ENCODE measurements around the gene ARFGAP1.

Gene ARFGAP1

DNA sequence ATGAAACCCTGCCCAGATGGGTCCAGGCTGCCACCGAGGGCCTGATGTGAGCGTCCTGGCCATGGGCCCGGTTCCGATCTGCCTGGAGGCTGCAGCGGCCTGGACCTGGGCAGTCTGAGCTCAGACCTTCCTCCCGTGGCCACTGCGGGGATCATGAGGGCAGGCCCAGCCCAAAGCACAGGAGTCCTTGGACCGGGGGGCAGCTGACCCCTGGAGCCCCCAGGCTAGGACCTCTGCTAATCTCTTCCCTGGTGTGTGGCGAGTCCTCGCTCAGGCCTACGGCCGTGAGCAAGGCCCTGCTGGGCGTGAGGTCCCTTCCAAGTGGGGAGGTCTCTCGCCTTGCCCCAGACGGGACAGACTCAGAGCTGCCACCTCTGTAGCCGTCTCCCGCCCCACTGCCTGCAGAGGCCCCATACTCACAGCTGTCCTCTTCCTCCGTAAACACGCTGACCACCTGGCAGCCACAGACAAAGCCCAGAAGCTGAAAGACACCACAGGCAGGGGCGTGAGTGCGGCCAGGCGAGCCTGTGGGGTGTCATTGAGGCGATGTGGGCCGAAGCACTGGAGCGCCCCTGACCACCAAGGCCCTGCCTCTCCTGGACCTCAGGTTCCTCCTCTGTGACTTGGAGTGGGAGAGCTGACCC, 28.9 kb upstream of the ARFGAP1 start:
- H3K4me3 ChIP-seq (replicated peaks; ENCODE audit: low read depth, low read length): no peak overlapping the region
- no peaks in the 10 kb centered on the region; the same call in 1 of the 2 replicates for H3K27me3 ChIP-seq (replicated peaks; ENCODE audit: control insufficient read depth, insufficient read depth, low read length)
- no peaks in the 10 kb centered on the region for H3K36me3 ChIP-seq (ENCODE audit: control insufficient read depth, insufficient read depth, low read length)
- DNase-seq (ENCODE audit: extremely low read depth, insufficient read length): no peak
- no peak for TF ChIP-seq CTCF (IDR thresholded peaks at IDR 0.05; ENCODE audit: insufficient read depth, low read length, poor library complexity, severe bottlenecking)

GRCh38 chr20:63244468-63244867, 28.1 kb upstream of the ARFGAP1 start:
- Histone ChIP-seq H3K4me3 (replicated peaks; ENCODE audit: low read depth, low read length) (no peak overlapping the region), H3K27me3 (replicated peaks; ENCODE audit: control insufficient read depth, insufficient read depth, low read length) (no peaks in the 10 kb centered on the region; the same call in 1 of the 2 replicates), H3K36me3 (ENCODE audit: control insufficient read depth, insufficient read depth, low read length) (no peaks in the 10 kb centered on the region)
- TF ChIP-seq CTCF (IDR thresholded peaks at IDR 0.05; ENCODE audit: insufficient read depth, low read length, poor library complexity, severe bottlenecking): no peak
- DNase-seq (ENCODE audit: extremely low read depth, insufficient read length): no peak

DNA sequence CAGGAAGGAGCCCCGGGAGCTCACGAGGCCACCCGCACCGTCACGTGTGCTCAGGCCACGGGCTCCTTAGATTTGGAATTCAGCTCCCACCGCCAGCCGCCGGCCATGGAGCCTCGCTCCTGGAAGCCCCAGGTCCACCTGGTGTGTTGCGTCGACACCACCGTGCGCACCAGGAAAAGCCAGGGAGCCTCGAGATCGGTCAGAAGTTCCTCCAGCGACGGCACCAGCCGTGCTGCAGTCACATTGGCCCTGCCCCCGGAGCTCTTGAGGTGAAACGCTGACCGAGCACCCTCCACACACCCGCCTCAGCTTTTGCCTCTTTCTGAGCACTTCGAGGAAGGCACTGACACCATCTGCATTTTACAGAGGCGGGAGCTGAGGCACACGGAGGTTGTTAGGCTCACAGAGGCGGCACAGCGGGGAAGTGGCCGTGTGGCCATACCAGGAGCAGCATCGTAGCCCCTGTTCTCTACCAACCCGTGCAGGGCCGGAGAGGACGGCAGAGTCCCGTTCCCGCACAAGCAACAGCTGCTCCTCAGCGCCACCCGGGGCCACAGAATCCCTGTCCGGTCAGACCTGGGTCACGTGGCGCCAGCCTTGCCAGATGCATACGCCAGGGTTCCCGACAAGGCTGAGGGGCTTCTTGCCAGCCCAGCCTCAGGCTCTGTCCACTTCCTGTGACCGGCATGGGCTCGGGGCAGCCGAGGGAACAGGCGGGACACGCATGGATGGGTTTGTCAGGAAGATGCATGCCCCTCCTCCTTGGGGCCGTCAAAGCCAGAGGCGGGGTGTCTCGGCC, 25.9 kb upstream of the ARFGAP1 start:
- no peak for TF ChIP-seq CTCF (IDR thresholded peaks at IDR 0.05; ENCODE audit: insufficient read depth, low read length, poor library complexity, severe bottlenecking)
- Histone ChIP-seq H3K36me3 (ENCODE audit: control insufficient read depth, insufficient read depth, low read length) (no peaks in the 10 kb centered on the region), H3K27me3 (replicated peaks; ENCODE audit: control insufficient read depth, insufficient read depth, low read length) (no peaks in the 10 kb centered on the region; the same call in 1 of the 2 replicates), H3K4me3 (replicated peaks; ENCODE audit: low read depth, low read length) (no peak overlapping the region)
- DNase-seq (ENCODE audit: extremely low read depth, insufficient read length): no peak

DNA sequence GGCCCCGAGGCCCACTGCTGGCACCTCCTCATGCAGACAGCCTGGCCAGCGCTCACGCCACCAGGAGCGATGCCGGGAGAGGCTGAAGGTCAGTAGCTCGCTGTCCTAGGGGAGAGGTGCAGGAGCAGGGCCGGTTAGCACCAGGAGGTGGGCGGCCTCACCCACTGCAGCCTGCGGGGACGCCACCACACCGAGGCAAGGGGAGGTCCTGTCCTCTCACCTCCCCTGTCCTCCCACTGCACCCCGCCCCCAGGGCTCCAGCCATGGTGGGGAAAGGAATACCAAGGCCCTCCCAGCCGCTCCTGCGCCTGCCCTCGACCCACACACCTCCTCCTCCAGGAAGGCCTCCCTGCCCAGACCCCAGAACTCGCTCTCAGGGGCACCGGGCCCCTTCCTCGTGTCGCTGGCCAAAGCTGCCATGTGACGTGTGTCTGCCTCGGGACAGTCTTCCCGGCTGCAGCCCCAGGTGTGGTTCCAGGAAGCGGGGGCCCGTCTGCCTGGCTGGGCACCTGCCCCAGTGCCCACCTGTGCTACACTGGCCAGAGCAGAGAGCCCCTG, 24.9 kb upstream of the ARFGAP1 start:
- Histone ChIP-seq H3K27me3 (replicated peaks; ENCODE audit: control insufficient read depth, insufficient read depth, low read length) (peaks cover 2% of the 10 kb centered on the region), H3K36me3 (ENCODE audit: control insufficient read depth, insufficient read depth, low read length) (no peaks in the 10 kb centered on the region), H3K4me3 (replicated peaks; ENCODE audit: low read depth, low read length) (no peak overlapping the region)
- TF ChIP-seq CTCF (IDR thresholded peaks at IDR 0.05; ENCODE audit: insufficient read depth, low read length, poor library complexity, severe bottlenecking): no peak
- DNase-seq (ENCODE audit: extremely low read depth, insufficient read length): no peak

- DNase-seq (ENCODE audit: extremely low read depth, insufficient read length): no peak
- Histone ChIP-seq H3K36me3 (ENCODE audit: control insufficient read depth, insufficient read depth, low read length) (no peaks in the 10 kb centered on the region), H3K4me3 (replicated peaks; ENCODE audit: low read depth, low read length) (no peak overlapping the region), H3K27me3 (replicated peaks; ENCODE audit: control insufficient read depth, insufficient read depth, low read length) (peaks cover 3% of the 10 kb centered on the region)
- no peak for TF ChIP-seq CTCF (IDR thresholded peaks at IDR 0.05; ENCODE audit: insufficient read depth, low read length, poor library complexity, severe bottlenecking)
These were observed 23.6 kb upstream of the ARFGAP1 start for GRCh38 chr20:63248835-63249591.
